Nephron (organoid): Measurements from ENCODE around the gene IL2RG.
A peak's percentile ranks its signal among the peaks of the same experiment; 100 is the strongest.

Experiments used
- H3K27ac Mint-ChIP-seq, 3 experiments: 2 replicates each; pipeline ENCODE4 v1.8.0; 2020; ENCODE audit warnings: mixed read lengths in 3 of 3, mild to moderate bottlenecking in 2 of 3, moderate library complexity in 1 of 3
- H3K27me3 Mint-ChIP-seq: 2 replicates; pipeline ENCODE4 v1.8.0; 2021; ENCODE audit warnings: low read depth, mild to moderate bottlenecking, moderate library complexity, mixed read lengths
- H3K36me3 Mint-ChIP-seq: 2 replicates; pipeline ENCODE4 v1.8.0; 2020; ENCODE audit warnings: low read depth, mixed read lengths
- H3K4me1 Mint-ChIP-seq: 2 replicates; pipeline ENCODE4 v1.8.0; 2020; ENCODE audit warnings: mixed read lengths
- H3K4me3 Mint-ChIP-seq, 3 experiments: 2 replicates each; pipeline ENCODE4 v1.8.0; 2020; ENCODE audit warnings: mild to moderate bottlenecking in 3 of 3, mixed read lengths in 3 of 3, moderate library complexity in 2 of 3
- H3K9me3 Mint-ChIP-seq: 2 replicates; pipeline ENCODE4 v1.8.0; 2020; ENCODE audit warnings: mixed read lengths
- CTCF ChIP-seq, 3 experiments: fragments of 200-600 bp; sonication (generic); IDR thresholded peaks; one replicate each; pipeline ENCODE4 v1.5.0; 2021; ENCODE audit warnings: antibody characterized with exemption in 3 of 3; ENCODE audit not compliant: unreplicated experiment in 3 of 3

Gene IL2RG

GRCh38 chrX:71107245-71107644, 4.1 kb downstream of the IL2RG start:
- peaks cover 2% of the 10 kb centered on the region for H3K9me3 Mint-ChIP-seq
- peaks cover 54% of the 10 kb centered on the region for H3K4me1 Mint-ChIP-seq
- no peak for TF ChIP-seq CTCF (IDR thresholded peaks at IDR 0.05; ENCODE audit: unreplicated experiment in 3 of 3)
- peak overlapping the region in 2 of 3 experiments; percentile 34 to 66 for H3K27ac Mint-ChIP-seq
- no peak overlapping the region for H3K4me3 Mint-ChIP-seq
- H3K27me3 Mint-ChIP-seq: no peaks in the 10 kb centered on the region
- H3K36me3 Mint-ChIP-seq: no peaks in the 10 kb centered on the region

GRCh38 chrX:71106427-71106826, 5.0 kb downstream of the IL2RG start, which contains the start of gene CXorf65:
Gene CXorf65, minus strand, starts transcription at chrX:71106740. Its CDS starts 184 bp downstream, at chrX:71106556.
- Mint-ChIP-seq H3K27me3 (no peaks in the 10 kb centered on the region), H3K4me1 (peaks cover 49% of the 10 kb centered on the region), H3K4me3 (no peak within 1 kb of the TSS), H3K9me3 (peaks cover 2% of the 10 kb centered on the region), H3K27ac (peak within 1 kb of the TSS; percentile 34 to 66 (median 50)), H3K36me3 (no peaks in the 10 kb centered on the region)
- no peak for TF ChIP-seq CTCF (IDR thresholded peaks at IDR 0.05; ENCODE audit: unreplicated experiment in 3 of 3)

- H3K36me3 Mint-ChIP-seq: no peaks in the 10 kb centered on the region
- H3K4me3 Mint-ChIP-seq: no peak overlapping the region
- H3K9me3 Mint-ChIP-seq: peaks cover 2% of the 10 kb centered on the region
- no peaks in the 10 kb centered on the region for H3K27me3 Mint-ChIP-seq
- no peak for TF ChIP-seq CTCF (IDR thresholded peaks at IDR 0.05; ENCODE audit: unreplicated experiment in 3 of 3)
- H3K4me1 Mint-ChIP-seq: peaks cover 56% of the 10 kb centered on the region
- peak overlapping the region in 2 of 3 experiments; percentile 3 to 13 for H3K27ac Mint-ChIP-seq
These were observed 5.7 kb downstream of the IL2RG start for GRCh38 chrX:71105628-71106027.

- no peak for TF ChIP-seq CTCF (IDR thresholded peaks at IDR 0.05; ENCODE audit: unreplicated experiment in 3 of 3)
- peak overlapping the region; percentile 87 to 91 (median 90) for H3K27ac Mint-ChIP-seq
These were observed 8.0 kb downstream of the IL2RG start for GRCh38 chrX:71103110-71103983.

GRCh38 chrX:71102292-71102691, 9.1 kb downstream of the IL2RG start:
- Mint-ChIP-seq H3K4me1 (peaks cover 59% of the 10 kb centered on the region), H3K27ac (peak overlapping the region; percentile 87 to 91 (median 90)), H3K4me3 (peak overlapping the region in 1 of 3 experiments; percentile 46), H3K36me3 (no peaks in the 10 kb centered on the region), H3K27me3 (no peaks in the 10 kb centered on the region), H3K9me3 (peaks cover 7% of the 10 kb centered on the region)
- no peak for TF ChIP-seq CTCF (IDR thresholded peaks at IDR 0.05; ENCODE audit: unreplicated experiment in 3 of 3)

More at GRCh38 chrX:71103110-71103983, 8.0 kb downstream of the IL2RG start:
- Mint-ChIP-seq H3K4me1 (peaks cover 64% of the 10 kb centered on the region), H3K36me3 (no peaks in the 10 kb centered on the region), H3K27me3 (no peaks in the 10 kb centered on the region), H3K9me3 (peaks cover 7% of the 10 kb centered on the region), H3K4me3 (peak overlapping the region; percentile 41 to 79 (median 55))
